Common myeloid progenitor, CD34-positive (primary cell): ENCODE results near the gene CRAMP1.
A peak's percentile ranks its signal among the peaks of the same experiment; 100 is the strongest.

Source experiments
- CTCF ChIA-PET: fragments of 350-600 bp; sonication (Branson Sonifier 250); formaldehyde crosslinking; loops from one replicate; lab custom pipeline; 2021; ENCODE audit warnings: antibody characterized with exemption; lab: Charles Lee
- POLR2A ChIA-PET: fragments of 350-600 bp; sonication (Branson Sonifier 250); formaldehyde crosslinking; loops from one replicate; lab custom pipeline; 2021; ENCODE audit warnings: antibody characterized with exemption; lab: Charles Lee
- DNase-seq, 3 donors: peaks; one replicate each; pipeline versions ENCODE4 v3.0.0 to v3.0.0-alpha.2; 2013
- H3K27ac ChIP-seq, 2 experiments: 1 replicate in 1 of 2; 2 replicates in 1 of 2; pipeline ENCODE4 v1.7.0; 2013; ENCODE audit warnings: inconsistent platforms in 2 of 2, low read length in 2 of 2, mild to moderate bottlenecking in 2 of 2, low read depth in 1 of 2, moderate library complexity in 1 of 2; ENCODE audit not compliant: severe bottlenecking in 2 of 2, insufficient read depth in 1 of 2, poor library complexity in 1 of 2
- H3K27me3 ChIP-seq, 5 experiments: replicated peaks in 2 of 5; 1 replicate in 3 of 5; 2 replicates in 2 of 5; pipeline versions ENCODE4 v1.6.1 to v1.7.0; 2013; ENCODE audit warnings: low read length in 4 of 5, mild to moderate bottlenecking in 2 of 5, moderate library complexity in 2 of 5, inconsistent platforms in 1 of 5; ENCODE audit not compliant: insufficient read depth in 5 of 5, control insufficient read depth in 4 of 5
- H3K36me3 ChIP-seq, 4 experiments: 1 replicate in 2 of 4; 2 replicates in 2 of 4; pipeline versions ENCODE4 v1.6.1 to v1.7.0; 2013; ENCODE audit warnings: low read length in 3 of 4, control low read depth in 1 of 4, mild to moderate bottlenecking in 1 of 4; ENCODE audit not compliant: control insufficient read depth in 4 of 4, insufficient read depth in 4 of 4
- H3K4me1 ChIP-seq, 4 experiments: 1 replicate in 3 of 4; 2 replicates in 1 of 4; pipeline versions ENCODE4 v1.6.1 to v1.7.1; 2013; ENCODE audit warnings: low read length in 3 of 4, mild to moderate bottlenecking in 3 of 4, control low read depth in 1 of 4, inconsistent platforms in 1 of 4, moderate library complexity in 1 of 4; ENCODE audit not compliant: control insufficient read depth in 4 of 4, insufficient read depth in 4 of 4; ENCODE audit errors: control extremely low read depth in 1 of 4
- H3K4me3 ChIP-seq, 7 experiments: 1 replicate in 4 of 7; 2 replicates in 3 of 7; pipeline versions ENCODE4 v1.5.1 to v1.7.0; 2013; ENCODE audit warnings: mild to moderate bottlenecking in 7 of 7, low read length in 6 of 7, moderate library complexity in 6 of 7, inconsistent platforms in 2 of 7, low read depth in 2 of 7, control low read depth in 1 of 7; ENCODE audit not compliant: insufficient read depth in 4 of 7, control insufficient read depth in 1 of 7; ENCODE audit errors: extremely low read depth in 1 of 7
- H3K9me3 ChIP-seq, 5 experiments: 1 replicate in 4 of 5; 2 replicates in 1 of 5; pipeline versions ENCODE4 v1.6.1 to v1.7.1; 2013; ENCODE audit warnings: low read length in 4 of 5, mild to moderate bottlenecking in 2 of 5, inconsistent platforms in 1 of 5, low read depth in 1 of 5, moderate library complexity in 1 of 5; ENCODE audit not compliant: control insufficient read depth in 4 of 5, insufficient read depth in 2 of 5; ENCODE audit errors: control extremely low read depth in 1 of 5
- WGBS: methylation state at CpG from one replicate; pipeline ENCODE4 v1.1.5; 2013; ENCODE audit not compliant: insufficient coverage; 5-methylcytosine and 5-hydroxymethylcytosine counted together

The CRAMP1 gene

GRCh38 chr16:1653023-1653422 lies 40.9 kb downstream of the CRAMP1 start:
- Histone ChIP-seq H3K9me3 (no peaks in the 10 kb centered on the region), H3K27me3 (no peaks in the 10 kb centered on the region), H3K4me3 (no peak overlapping the region), H3K4me1 (peaks cover 0 to 19% (median 11%) of the 10 kb centered on the region in 4 experiments), H3K36me3 (peaks cover 10 to 70% (median 47%) of the 10 kb centered on the region in 4 experiments), H3K27ac (no peak overlapping the region)
- ChIA-PET POLR2A (no interaction called here), CTCF (interaction anchor here (0.9 to 1.0 kb wide), 2 partner anchors 13 to 21 kb away, joined by 3 to 4 read pairs; no protein-coding TSS in a partner anchor)
- DNase-seq: no peak
- 98% methylated on average over 15 of the region's 15 CpGs for WGBS

GRCh38 chr16:1654505-1655268 lies 42.5 kb downstream of the CRAMP1 start:
- Histone ChIP-seq H3K4me1 (peaks cover 0 to 16% (median 4%) of the 10 kb centered on the region in 4 experiments), H3K4me3 (no peak overlapping the region), H3K9me3 (no peaks in the 10 kb centered on the region), H3K27me3 (no peaks in the 10 kb centered on the region), H3K27ac (peak overlapping the region in 1 of 2 experiments; percentile 7), H3K36me3 (peaks cover 10 to 83% (median 54%) of the 10 kb centered on the region in 4 experiments)
- ChIA-PET POLR2A (no interaction called here), CTCF (interaction anchor here (1.2 to 1.3 kb wide), 2 partner anchors 8 to 11 kb away, joined by 3 to 4 read pairs; no protein-coding TSS in a partner anchor)
- WGBS: 71% methylated on average over 32 of the region's 32 CpGs
- DNase-seq: no peak

GRCh38 chr16:1655269-1655807 lies 43.2 kb downstream of the CRAMP1 start:
- H3K36me3 ChIP-seq: peaks cover 10 to 87% (median 61%) of the 10 kb centered on the region in 4 experiments

GRCh38 chr16:1655909-1656807 lies 44.0 kb downstream of the CRAMP1 start:
- POLR2A ChIA-PET: no interaction called here
- Histone ChIP-seq H3K36me3 (peaks cover 6 to 88% (median 60%) of the 10 kb centered on the region in 4 experiments), H3K27me3 (no peaks in the 10 kb centered on the region), H3K4me1 (peaks cover 0 to 14% (median 4%) of the 10 kb centered on the region in 4 experiments), H3K9me3 (no peaks in the 10 kb centered on the region), H3K27ac (no peak overlapping the region), H3K4me3 (no peak overlapping the region)
- 98% methylated on average over 51 of the region's 52 CpGs for WGBS
- DNase-seq: no peak
- CTCF ChIA-PET: no interaction called here

More at GRCh38 chr16:1655269-1655807, 43.2 kb downstream of the CRAMP1 start:
- WGBS: 93% methylated on average over 10 of the region's 16 CpGs
- Histone ChIP-seq H3K4me3 (no peak overlapping the region), H3K27ac (peak overlapping the region in 1 of 2 experiments; percentile 7), H3K4me1 (peaks cover 0 to 14% (median 4%) of the 10 kb centered on the region in 4 experiments), H3K27me3 (no peaks in the 10 kb centered on the region), H3K9me3 (no peaks in the 10 kb centered on the region)
- ChIA-PET POLR2A (no interaction called here), CTCF (interaction anchor here (1.3 kb wide), 1 partner anchor 9 kb away, joined by 3 read pairs; no protein-coding TSS in a partner anchor)
- DNase-seq: no peak

GRCh38 chr16:1656808-1657617 lies 44.9 kb downstream of the CRAMP1 start:
- Histone ChIP-seq H3K4me1 (peaks cover 0 to 14% (median 4%) of the 10 kb centered on the region in 4 experiments), H3K9me3 (no peaks in the 10 kb centered on the region), H3K36me3 (peaks cover 4 to 86% (median 59%) of the 10 kb centered on the region in 4 experiments), H3K27ac (peak overlapping the region in 1 of 2 experiments; percentile 12), H3K4me3 (no peak overlapping the region), H3K27me3 (no peaks in the 10 kb centered on the region)
- ChIA-PET CTCF (no interaction called here), POLR2A (no interaction called here)
- 98% methylated on average over 14 of the region's 24 CpGs for WGBS
- no peak for DNase-seq

- DNase-seq: no peak
- H3K4me1 ChIP-seq: peaks cover 0 to 14% (median 4%) of the 10 kb centered on the region in 4 experiments
- ChIA-PET POLR2A (no interaction called here), CTCF (no interaction called here)
- no peaks in the 10 kb centered on the region for H3K9me3 ChIP-seq
- 97% methylated on average over 13 of the region's 13 CpGs for WGBS
- no peak overlapping the region for H3K27ac ChIP-seq
- peaks cover 7 to 86% (median 59%) of the 10 kb centered on the region in 4 experiments for H3K36me3 ChIP-seq
- H3K4me3 ChIP-seq: no peak overlapping the region
- H3K27me3 ChIP-seq: no peaks in the 10 kb centered on the region
These were observed 45.7 kb downstream of the CRAMP1 start for GRCh38 chr16:1657841-1658240.
